Measurements from ENCODE around the gene SMNDC1.
"Not testable (repeated sequence)": the region's sequence is repeated elsewhere in the genome, so short reads cannot be mapped to it uniquely, and the experiment has no call there.

Gene SMNDC1

DNA sequence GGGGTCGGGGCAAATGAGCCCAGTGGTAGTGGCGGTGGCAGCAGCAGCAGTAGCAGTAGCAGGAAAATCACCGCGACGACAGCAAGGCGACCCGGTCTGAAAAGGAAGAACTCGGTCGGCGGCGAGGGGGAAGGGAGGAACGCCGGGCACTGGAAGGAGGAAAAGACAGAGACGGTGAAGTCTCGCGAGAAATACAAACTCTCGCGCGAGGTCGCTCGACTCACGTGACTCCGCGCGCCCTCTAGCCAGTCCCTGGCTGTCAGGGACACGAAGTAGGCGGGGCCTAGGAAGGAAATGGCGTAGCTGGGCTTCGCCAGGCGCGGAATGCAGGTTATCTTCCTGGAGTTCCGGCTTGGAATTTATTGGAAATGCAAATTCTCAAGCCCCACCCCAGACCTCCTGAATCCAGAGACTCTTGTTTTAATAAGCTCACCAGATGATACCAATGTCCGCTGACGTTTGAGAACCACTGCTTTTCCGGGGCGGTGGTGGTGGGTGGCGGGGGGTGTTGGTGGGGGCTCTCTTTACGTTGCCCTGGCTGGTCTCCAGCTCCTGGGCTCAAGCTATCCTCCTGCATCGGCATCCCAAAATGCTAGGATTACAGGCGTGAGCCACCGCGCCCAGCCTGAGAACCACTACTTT lies at the start of gene SMNDC1:
SMNDC1 (minus strand) TSS at position 141 of the 642 bp plus-strand sequence. CDS start 1,333 bp downstream, outside the sequence.
- DNase-seq (ENCODE audit: low spot score), result peak; percentile 98

DNA sequence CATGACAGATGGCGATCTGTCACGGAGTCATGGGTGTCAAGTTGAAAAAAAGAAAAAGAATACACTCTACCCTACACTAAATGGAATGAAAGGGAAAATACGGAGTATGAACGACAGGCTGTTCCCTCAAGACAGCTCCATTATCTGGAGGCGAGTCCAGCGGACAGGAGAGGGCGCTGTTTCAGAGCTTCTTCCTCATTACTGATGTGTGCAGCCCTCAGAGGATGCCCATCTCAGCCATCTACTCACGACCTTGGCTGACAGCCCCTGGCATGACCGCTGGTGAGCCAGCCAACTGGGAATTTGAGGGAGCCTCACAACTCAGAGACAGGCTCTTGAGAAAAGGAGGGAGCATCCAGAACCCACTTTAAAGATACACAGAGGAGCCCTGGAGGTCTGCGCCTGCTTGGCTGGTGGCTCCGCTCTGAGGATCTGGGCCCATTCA lies 49.6 kb upstream of the SMNDC1 start:
- DNase-seq (ENCODE audit: low spot score), result peak; percentile 79

DNA sequence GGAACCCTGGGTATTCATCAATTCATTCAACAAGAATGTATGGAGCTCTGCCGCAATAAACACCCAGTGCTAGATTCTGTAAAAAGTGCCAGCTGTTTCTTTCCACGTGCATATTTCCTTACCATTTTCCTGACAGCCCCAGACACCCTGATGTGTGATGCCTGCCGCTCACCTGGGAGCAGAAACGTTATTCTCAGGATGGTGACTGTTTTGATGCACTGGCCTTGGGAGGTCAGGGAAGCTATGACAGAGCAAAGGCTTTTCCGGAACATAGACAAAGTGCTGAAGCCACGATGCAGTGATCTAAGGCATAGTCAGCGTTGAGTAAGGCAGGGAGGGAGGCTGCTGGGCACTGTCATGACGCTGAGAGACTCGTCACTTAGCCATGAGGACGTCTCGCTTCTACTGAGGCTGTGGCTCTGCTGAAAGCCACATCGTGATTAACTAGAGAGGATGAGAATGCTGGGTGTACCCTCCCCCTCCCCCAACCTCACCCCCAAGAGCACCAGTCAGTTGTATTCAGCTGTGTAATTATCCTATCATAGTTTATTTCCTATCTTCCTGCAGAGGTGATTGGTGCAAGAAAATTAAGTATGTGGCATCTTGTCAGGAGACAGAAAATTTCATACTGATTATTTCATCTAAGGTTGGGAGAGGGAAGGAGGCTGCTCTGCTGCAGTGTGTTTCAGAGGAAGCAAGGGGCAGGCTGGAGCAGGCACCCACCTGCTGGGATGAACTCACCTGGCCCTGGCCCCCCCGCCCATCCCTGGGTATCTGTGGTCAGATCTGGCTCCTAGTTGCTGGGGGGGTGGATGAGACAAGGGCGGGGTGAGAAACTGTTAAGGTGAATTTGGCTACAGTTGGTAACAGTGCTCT lies 48.8 kb upstream of the SMNDC1 start:
- DNase-seq (ENCODE audit: low spot score), result peak; percentile 87

DNA sequence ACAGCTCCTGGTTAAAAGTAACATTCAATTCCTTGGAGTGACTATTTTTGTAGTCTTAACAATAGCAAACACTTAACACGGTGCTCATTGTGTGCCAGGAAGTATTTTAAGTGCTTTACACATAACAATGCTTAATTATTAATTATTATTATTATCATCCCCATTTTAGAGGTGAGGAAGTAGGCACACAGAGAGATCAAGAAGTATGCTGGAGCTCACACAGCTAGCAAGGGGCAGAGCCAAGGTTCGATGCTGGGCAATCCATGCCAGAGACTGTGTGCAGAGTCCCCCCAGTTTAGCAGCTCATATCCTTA lies 48.2 kb upstream of the SMNDC1 start:
- DNase-seq (ENCODE audit: low spot score), result peak; percentile 72

DNA sequence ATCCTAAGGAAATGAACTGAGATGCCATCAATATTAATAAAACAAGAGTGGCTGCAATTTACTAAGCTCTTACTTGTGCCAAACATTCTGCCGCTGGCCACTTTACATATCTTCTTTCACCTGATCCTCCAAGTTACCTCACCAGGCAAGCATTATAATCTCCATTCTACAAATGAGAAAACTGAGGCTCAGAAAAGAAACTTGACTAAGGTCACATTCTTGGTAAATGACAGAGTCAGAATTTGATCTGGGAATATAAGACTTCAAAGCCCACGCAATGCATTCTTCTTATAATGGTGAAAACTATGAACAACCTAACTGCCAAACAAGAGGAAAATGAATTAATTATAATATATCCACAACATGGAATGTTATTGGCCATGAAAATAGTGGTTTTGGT lies 46.1 kb upstream of the SMNDC1 start:
- no peak for DNase-seq (ENCODE audit: low spot score)

DNA sequence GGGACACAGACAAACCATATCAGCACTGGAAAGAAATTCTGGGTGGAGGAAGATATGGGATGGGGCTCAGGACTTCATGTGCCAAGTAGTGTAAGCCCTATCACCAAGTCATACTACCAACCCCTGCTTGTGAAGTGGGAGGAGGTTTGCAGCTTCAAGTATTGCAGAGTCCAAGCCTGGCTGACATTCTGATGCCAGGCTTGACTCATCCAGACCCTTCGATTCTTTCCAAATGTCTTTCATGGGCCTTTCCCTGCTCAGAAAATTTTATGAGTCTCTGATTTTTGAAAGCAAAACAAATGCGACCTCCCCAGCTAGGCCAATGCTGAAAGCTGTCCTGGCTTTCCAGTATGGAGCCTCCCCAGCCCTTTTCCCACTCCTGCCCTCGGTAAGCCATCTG lies 45.1 kb upstream of the SMNDC1 start:
- no peak for DNase-seq (ENCODE audit: low spot score)

DNA sequence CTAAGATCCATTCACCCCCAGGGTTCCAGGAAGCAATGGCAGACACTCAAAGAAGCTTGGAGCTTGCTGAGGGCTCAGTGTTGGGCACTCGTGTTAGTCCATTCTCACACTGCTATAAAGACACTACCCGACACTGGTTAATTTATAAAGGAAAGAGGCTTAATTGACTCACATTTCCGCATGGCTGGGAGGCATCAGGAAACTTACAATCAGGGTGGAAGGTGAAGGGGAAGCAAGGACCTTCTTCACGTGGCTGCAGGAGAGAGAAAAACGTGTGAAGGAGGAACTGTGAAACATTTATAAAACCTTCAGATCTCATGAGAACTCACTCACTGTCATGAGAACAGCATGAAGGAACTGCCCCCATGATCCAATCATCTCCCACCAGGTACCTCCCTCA lies 44.7 kb upstream of the SMNDC1 start:
- no peak for DNase-seq (ENCODE audit: low spot score)

DNA sequence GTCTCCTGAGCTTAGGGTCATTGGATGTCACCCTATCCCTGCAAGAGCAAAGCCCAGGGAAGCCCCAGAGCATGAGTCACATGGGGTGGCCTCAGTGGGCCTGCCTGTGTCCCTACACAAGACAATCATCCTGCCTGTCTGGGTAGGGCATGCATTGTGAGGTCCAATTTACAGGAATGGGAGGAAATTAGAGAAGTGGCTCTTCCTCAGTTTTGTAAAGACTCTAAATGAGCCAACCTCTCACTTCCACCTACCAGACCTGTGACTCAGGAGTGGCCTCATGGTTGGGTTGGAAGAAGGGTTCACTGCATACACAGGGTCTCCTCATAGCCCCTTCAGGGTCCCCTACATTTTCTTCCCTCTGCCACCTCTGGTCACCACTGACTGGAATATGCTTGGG lies 43.6 kb upstream of the SMNDC1 start:
- DNase-seq (ENCODE audit: low spot score), result no peak

DNA sequence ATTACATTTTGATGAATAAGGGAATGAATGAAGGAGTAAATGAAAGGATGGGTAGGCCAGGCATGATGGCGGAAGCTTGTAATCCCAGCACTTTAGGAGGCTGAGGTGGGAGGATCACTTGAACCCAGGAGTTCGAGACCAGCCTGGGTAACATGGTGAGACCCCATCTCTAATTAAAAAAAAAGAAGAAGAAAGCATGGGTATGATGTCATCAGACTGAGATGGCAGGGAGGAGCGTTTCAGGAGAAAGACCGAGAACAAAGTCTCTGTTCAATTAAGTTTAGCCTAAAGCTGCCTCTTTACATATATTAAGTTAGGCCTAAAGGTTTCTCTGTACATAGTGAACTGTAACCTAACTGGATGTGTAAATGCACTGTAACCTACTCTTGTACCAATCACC lies 42.2 kb upstream of the SMNDC1 start:
- no peak for DNase-seq (ENCODE audit: low spot score)

DNA sequence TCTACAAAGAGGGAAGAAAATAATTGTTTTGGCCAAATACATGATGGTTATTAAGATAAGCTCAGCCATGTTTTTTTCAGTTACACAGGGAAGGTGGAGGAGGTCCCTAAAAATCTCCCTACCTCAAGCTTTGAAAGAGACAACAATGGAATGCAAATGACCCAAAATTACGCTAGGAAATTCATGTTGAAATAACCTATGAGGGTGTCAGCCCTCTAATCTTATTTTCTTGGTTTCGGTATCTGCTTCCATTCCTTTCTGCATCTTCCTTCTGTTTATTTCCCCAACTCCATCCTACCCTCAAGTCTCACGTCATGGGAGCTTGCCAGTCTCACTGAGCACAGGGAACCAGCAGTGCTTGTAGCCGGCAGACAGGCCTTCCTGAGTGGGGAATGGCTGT lies 40.6 kb upstream of the SMNDC1 start:
- no peak for DNase-seq (ENCODE audit: low spot score)

DNA sequence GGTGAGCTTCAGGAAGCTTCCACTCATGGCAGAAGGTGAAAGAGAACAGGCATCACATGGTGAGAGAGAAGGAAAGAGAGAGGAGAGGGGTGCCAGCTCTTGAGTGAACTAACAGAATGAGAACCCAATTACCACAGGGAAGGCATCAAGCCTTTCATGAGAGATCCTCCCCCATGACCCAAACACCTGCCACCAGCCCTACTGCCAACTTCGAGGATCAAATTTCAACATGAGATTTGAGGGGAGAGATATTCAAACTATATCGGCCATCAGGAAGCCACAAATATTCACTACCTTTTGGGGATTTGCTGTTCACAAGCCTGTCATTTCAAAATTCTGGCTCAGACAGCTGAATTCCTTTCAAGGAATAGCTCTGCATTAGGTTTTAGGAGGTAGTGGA lies 39.9 kb upstream of the SMNDC1 start:
- no peak for DNase-seq (ENCODE audit: low spot score)

DNA sequence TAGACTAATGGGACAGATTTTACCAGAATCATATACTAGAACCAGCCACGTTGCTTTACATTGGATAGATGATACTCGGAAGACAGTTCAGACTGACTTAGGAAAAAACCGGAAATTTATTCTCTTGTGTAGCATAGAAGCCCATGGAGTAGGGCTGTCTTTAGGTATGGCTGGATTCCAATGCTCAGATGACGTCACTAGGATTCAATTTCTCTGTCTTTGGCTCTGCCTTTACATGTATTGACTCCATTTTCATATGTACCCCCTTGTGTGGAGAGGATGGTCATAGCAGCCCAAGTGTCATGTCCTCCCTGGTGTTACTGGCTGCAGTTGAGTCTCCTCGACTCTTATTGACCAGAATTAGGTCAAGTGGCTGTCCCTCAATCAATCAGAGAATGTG lies 39.2 kb upstream of the SMNDC1 start:
- no peak for DNase-seq (ENCODE audit: low spot score)

DNA sequence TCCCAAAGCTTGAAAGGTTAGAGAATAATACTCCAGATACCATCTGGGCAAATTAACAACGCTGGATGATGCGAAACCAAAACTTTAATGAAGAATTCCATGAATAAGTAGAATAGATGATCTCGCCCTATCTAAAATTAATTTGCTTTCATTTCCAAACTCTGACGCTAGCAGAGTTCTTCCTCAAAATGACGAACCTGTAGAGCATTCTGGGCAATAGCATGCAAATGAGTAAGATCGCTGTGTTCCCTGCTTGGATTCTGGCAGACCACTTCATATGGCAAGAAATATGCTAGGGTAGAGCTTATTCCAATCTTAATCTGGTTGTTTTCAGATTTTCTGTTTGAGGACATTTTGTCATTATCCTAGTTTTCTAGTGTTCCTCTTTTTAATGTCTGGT lies 36.1 kb upstream of the SMNDC1 start:
- DNase-seq (ENCODE audit: low spot score), result no peak

DNA sequence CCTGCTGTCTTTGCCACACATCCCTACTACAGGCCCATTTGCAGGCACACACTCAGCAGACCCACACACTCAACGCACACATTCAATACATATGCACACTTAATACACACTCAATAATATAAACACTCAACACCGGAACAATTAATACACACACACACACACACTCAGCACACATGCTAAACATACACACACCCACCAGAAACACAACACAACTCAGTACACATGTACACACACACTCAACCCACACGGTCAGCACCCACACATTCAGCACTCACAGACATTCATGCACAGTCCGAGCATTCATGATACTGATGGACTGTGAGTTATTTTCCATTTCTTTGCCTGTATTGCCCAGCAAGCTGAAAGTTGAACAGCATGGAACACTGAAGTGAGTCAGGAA lies 35.4 kb upstream of the SMNDC1 start:
- DNase-seq (ENCODE audit: low spot score), result no peak

DNA sequence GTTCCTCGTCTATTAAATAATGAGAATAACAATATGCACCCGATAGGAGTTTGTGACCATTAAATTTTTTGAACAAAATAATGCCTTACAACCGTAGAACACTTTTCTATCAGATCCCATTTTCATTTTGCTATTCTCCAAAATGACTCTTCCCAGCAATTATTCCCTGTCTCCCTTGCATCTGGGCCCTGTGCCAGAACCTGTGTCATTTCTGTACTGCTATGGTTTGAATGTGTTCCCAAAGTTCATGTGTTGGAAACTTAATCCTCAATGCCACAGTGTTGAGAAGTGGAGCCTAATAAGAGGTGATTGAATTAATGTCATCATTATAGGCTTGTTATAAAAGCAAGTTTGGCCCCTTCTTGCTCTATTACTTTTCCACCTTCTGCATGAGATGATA lies 33.2 kb upstream of the SMNDC1 start:
- no peak for DNase-seq (ENCODE audit: low spot score)

DNA sequence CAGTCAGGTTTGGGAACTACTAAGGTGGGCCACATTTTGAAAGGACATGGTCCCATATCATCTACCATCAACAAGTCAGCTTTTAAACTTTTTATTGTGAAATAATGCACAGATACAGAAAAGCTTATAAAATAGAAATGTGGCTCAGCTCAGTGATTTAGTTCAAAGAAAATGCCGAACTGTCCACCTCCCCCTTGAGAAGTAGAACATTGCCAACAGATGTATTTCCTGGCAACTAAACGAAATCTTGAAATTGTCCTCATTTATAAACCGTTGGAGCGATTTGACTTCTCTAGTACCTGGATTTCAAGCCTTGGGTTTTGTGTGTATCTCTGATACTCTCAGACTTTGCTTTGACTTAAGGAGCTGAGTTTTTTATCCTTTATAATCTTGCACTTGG lies 32.7 kb upstream of the SMNDC1 start:
- no peak for DNase-seq (ENCODE audit: low spot score)

DNA sequence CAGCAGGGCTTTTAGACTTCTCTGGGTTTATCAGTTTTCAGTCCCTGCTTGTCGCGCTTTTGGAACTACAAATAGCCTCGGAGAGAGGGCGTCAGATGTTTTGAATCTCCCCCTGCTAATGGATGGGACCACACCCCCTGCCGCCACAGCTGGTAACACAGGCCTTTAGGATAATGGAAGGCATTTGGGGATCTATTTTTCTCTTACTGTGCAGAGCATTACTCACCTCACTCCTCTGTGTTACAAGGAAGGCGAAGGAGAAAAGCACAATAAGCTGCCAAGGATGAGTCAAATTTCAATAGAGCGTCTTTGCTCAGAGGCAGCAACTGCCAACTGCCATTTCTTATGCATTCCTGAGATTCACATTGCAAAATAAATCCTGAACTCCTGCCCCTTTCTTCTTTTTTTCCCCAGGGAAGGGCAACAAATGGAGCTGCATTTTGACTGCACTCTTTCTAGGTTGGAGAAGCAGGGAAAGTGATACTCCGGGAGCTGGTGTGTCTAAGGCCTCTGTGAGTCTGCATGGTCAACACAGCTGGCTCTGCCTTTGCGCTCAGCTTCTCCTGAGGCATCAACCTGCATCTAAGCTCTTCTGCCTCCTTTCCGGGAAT lies 31.5 kb upstream of the SMNDC1 start:
- peak; percentile 91 for DNase-seq (ENCODE audit: low spot score)

DNA sequence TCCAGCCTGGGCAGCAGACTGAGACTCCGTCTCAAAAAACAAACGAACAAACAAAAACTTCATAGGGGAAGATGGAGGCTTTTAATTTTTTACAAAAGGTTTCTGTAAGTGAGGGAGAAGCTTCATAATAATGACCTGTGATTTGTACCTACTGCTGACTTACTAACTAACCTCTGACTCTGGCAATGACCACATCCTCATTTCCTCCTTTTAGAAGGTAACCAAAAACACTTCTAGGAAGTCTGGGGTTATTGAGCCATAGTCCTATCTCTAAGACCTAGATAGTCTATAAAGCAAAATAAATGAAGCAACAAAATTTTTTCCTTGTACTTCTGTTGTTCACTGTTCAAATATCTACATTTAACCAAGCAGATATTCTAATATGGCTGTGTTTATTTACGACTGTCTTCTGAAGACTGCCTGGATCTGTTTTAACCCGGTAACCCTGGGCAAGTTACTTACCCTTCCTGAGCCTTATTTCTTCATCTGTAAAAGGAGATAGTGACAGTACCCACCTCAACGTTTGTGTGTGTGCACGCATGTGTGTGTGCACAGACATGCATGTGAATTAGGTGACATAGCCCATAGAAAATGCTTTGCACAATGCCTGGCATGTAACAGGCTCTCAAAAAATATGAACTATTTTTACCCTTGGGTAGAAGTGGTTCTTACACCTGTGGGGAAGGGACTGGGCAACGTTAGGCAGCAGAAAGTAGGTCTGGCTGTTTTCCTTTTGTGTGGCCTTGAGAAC lies 30.8 kb upstream of the SMNDC1 start:
- no peak for DNase-seq (ENCODE audit: low spot score)

DNA sequence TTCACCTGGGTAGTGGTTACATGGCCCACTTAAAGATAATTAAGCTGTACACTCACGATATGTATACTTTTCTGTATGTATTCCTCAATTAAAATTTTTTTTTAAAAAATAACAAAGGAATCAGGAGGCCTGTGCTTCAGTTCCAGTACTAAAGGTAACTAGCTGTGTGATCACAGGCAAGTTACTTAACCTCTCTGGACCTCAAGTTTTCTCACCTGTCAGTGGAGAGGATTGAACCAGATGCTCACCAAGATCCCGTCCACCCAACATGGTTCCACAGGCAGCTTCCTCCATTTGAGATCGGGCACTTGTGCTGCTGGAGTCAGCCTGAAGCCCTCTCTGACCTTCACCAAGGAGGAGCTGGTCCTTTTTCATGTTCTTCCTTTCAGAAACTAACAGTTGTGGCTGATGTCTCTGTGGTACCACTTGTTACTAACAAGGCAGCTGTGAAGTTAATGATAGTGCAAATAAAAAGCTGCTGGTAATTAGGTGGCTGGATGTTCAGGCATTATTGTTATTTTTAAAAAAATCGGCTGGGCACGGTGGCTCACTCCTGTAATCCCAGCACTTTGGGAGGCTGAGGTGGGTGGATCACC lies 29.4 kb upstream of the SMNDC1 start:
- no peak for DNase-seq (ENCODE audit: low spot score)

DNA sequence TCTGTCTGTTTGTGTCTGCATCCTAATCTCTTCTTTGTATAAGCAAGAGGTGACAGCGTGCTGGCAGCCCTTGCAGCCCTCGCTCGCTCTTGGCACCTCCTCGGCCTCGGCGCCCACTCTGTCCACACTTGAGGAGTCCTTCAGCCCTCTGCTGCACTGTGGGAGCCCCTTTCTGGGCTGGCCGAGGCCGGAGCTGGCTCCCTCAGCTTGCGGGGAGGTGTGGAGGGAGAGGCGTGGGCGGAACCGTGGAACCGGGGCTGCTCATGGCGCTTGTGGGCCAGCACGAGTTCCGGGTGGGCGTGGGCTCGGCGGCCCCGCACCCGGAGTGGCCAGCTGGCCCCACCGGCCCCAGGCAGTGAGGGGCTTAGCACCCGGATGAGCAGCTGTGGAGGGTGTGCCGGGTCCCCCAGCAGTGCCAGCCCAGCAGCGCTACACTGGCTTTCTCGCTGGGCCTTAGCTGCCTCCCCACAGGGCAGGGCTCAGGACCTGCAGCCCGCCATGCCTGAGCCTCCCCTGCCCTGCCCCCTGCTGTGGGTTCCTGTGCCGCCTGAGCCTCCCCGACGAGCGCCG lies 26.6 kb upstream of the SMNDC1 start:
- DNase-seq (ENCODE audit: low spot score), result not testable (repeated sequence)

DNA sequence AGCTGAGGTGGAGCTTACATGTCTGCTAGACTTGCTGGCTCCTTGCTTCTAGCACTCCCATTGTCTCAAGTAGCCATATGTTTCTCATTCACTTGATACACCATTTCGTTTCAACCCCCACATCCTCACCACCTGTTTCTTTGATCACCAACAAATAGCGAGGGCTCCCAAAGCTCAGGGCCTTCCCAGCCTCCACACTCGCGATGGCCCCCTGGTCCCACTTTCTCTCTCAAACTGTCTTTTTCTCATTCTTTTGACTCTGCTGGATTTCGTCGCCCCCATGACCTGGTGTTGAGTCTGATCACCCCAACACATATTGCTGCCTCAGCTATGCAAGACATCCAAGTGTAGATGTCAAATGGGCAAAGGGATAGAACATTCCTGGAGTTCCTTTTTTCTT lies 26.0 kb upstream of the SMNDC1 start:
- no peak for DNase-seq (ENCODE audit: low spot score)

Measured in AG20443 (cell line).